ENCODE data around the gene ALPK3.

ALPK3 gene

DNA sequence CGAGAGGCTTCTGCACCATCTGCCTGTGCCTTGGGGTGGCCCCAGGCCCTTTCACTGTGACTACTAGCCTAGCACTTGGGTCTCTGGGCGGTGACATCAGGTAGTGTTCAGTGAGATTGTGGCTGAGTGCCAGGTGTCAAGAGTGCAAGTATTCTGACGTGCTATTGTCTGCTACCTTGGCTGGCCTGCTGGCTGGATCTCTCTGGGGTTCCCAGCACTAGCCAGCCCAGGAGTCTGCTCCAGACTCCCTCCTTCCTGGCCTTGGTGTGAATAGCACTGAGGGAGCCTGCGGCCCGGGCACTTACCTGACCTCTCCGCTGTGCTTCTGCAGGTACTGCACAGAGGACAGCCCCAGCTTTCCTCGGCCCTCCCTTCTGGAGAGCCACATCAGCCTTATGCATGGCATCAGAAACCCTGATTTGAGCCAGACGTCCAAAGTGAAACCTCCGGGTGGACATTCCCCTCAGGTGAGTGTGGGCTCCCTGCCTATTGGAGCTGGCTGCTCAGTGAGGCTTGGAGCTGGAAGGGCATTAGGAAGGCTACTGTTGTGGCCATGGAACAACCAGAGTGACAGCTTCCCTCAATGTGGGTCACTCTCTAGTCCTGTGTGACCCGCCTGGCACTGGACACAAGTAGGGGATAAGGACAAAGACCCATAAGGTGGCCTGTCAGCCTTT is 17.5 kb upstream of the ALPK3 start:
- DNase-seq = no peak

DNA sequence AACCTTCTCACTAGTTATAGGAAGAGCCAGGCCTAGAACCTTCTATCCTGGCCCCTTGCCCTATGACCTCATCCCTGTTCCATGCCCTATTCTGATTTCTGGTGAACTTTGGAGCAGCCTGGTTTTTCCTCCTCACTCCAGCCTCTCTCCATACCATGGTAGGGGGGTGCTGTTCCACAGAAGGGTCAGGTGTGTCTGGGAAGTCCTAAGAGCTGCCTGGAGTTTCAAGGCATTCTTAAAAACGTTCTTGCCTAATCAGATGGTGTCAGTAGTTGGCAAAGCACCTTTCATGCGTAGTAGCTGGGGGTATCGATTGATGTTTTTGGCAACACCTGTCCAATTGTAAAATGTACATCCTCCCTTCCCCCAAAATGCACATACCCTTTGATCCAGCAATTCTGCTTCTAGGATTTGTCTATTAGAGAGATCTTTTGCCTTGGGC is 16.8 kb upstream of the ALPK3 start:
- no peak for DNase-seq

DNA sequence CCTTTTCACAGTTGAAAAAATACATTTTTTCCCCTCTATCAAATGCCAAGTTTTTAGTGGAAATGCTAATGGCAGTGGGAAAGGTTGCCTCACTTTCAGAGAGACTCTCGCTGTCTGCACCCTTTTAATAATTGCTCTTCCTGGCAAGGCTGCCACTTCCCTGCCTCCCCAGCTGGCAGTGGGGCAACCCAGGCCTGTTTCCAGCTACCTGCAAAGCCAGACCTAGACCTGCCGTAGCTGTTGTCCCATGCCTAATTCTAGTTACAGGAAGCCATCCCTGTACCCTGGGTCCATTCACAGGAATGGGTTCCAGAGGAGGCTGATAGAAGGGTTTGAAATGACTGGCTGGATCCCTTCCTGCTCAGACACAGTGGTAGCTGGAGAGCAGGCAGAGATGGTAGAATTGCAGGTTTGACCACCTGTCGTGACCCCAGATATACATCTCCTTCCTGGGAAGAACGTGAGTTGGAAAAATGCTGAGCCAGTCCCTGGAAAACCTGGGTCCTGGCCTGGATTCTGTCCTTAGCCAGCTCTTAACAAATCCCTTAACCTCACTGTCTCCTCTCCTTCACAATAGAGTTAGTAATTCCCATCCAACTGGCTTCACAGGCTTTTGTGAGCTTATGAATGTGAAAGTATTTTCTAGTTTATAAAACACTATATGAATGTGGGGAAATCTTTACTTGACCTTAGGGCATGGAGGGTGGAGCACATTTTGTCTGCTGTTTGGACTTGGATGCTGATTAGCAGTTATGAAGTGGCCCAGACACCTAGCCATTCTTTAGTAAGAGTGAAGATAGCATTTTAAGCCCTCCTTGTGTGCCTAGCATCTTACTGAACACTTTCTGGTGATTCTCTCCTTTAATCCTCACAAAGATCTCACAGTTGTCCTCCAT is 12.9 kb upstream of the ALPK3 start:
- peak in 1 of 14 donors; percentile 51 for DNase-seq

DNA sequence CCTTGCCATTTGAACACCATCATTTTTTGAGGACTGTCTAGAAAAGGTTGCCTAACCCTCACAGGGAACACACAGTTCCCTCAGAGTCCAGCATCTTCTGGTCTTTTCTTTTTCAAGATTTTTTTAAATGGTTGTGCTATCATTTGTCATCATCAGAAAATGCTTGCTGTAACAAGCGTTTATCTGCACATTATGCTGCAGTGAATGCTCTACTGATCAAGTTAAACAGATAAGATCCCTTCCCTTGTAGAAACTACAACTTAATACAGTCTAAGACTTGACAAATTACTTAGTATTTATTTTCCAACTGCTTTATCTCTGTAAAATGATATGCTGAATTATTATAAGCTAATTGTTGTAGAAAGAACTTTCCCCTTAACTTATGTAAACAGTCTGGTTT is 11.9 kb upstream of the ALPK3 start:
- DNase-seq = no peak

GRCh38 chr15:84807228-84807627 is 9.9 kb upstream of the ALPK3 start:
- no peak for DNase-seq

DNA sequence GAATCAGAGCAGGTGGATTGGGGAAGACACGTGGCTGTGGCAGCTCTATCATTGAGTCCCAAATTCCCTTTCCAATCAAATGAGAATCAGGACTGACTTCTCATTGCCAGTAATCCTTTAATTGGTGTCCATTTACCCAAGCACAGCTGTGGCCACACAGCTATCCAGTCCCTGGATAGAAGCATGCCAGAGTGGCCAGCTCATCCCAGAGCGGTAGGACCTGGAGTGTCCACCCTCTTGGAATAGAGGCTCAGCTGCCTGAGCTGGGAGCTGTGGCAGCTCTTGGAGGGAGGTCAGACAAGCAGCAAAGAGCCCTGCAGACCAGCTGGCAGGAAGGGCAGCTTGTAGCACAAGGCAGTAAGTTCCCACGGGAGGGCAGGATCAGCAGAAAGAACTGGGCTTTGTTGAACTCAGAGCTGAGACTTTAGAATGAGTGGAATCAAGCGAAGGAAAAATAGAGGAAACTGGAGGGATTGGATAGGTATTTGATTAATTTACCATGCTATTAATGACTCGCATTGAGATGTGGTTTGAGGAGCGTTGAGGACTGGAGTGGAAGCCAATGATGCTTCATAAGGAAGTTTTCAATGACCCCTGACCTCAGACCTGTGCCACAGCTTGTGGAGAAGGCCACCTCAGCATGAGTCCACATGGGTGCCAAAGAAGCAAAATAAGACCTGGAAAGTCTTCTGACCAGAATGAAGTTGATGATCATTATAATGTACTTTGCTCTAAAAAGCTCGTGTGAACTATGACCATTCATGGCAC is 6.9 kb upstream of the ALPK3 start:
- DNase-seq = peak in 1 of 14 donors; percentile 24

DNA sequence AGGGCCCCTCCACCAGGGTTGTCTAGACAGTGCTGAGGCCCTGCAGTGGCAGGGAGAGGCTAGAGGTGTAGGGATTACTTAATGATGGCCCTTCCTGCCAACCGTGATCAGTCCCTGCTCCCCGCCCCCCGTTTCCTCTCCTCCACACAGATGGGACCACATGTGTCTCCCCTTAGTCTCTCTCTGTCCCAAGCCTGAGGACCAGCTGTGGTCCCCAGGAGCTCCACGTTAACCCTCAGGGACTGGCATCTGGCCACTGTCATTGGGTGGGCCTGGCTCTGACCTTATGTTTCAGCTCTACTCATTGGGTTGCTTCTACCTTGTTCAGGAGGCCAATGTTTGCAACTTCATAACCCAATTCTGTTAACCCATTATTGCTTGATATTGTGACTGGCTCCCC is 6.0 kb upstream of the ALPK3 start:
- DNase-seq = no peak

- no peak for DNase-seq
Measured at GRCh38 chr15:84811828-84812227, 5.3 kb upstream of the ALPK3 start.

- no peak for DNase-seq
Measured at GRCh38 chr15:84812842-84813241, 4.3 kb upstream of the ALPK3 start.

DNA sequence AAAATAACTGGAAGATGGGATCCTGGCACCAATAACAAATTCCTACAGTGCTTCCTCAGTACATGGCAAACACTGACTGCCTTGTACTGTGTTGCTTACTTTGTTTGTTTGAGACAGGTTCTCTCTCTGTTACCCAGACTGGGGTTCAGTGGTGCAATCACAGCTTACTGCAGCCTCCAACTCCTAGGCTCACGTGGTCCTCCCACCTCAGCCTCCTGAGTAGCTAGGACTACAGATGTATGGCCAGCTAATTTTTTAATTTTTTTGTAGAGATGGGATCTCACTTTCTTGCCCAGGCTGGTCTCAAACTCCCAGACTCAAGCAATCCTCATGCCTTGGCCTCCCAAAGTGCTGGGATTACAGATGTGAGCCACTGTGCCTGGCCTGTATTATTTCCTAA is 3.7 kb upstream of the ALPK3 start:
- no peak for DNase-seq

- DNase-seq = no peak
Measured at GRCh38 chr15:84813931-84814330, 3.2 kb upstream of the ALPK3 start.

DNA sequence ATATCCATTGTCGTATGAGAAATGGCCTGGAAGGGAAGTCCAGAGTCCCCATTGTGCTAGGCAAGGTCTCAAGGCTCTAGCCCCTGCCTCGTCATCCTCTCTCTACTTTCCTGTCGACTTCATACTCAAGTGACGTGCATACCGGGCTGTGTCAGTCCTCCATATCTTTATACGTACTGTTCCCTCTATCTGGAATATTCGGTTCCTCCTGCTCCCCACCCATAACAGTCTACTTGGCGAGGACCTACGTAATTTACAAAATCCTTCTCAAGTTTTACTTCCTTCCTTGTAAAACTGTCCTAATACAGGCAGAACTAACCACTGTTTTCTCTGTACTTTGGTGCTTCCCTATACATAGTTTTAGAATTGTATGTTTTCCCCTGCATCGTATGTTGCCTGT is 2.2 kb upstream of the ALPK3 start:
- no peak for DNase-seq

GRCh38 chr15:84817466-84818081 is 418 bp downstream of the ALPK3 start:
- no peak for DNase-seq

GRCh38 chr15:84818261-84819131 is 1.3 kb downstream of the ALPK3 start:
- peak in 6 of 14 donors; percentile 27 to 54 (median 41) for DNase-seq

DNA sequence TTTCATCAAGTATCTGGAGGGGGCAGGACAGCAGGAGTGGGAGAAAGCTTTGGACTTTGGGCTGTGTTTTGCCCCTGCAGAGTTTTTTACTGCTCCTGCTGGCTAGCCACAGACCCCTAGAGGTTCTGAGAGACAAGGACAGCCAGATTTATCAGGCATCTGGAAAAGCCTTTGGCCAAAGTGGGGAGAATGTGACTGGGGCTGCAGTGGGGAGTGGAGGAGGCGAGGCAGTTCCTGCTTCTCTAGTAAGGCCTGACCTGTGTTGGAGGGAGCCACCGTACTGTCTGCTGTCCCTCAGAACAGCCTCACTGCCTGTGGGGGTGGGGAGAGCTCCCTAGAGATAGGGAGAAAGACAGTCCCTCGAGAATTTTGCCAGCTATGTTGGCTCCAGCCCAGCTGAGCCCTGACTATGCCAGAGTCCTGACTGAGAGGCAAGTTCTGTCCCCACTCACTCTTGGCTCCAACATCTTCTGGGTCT is 2.2 kb downstream of the ALPK3 start:
- peak in 1 of 14 donors; percentile 53 for DNase-seq

DNA sequence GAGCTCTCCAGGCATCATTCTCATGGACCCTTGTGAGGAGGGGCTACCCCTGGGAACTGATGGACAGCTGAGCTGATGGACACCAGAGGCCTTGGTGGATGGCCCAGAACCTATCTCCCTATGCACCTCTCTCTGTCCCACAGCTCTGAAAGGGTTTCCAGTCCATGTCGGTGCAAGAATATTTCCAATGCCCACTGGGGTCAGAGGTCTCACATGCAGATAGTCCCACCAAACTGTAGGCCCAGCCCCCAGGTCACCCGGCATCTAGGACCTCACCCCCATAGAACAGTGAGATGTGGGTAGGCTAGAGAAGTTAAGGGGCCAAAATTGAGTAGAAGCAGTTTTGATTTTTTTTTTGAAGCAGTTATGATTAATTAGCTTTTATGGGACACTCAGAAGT is 2.6 kb downstream of the ALPK3 start:
- no peak for DNase-seq

GRCh38 chr15:84821501-84822021 is 4.4 kb downstream of the ALPK3 start:
- DNase-seq = no peak

DNA sequence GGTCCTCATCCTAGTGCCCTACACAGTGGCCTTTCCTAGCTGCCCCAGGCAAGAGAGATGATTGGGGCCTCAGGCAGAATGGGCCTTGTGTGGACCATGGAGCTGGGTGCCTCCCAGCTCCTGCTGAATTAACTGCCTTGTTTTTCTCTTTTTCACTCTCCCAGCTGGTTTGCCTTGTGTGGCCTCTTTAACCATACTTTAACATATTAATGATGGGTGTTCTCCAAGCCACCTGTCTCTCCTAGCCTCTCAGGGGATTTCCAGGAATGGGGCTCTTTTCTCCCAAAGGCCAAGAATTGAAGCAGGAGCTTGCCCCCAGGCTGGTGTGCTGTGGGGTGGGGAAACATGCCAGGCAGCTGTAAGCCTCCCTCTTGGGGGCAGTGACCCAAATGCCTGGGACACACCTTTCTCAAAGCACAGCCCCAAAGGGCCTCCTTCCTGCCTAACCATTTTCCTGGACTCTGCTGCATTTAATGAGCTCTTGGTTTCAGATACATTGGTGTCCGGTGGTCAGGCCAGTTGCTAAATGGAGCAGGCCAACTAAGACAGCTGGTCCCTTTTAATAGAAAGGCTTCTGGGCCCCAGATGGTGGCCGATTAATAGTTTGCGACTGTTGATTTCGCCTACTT is 5.6 kb downstream of the ALPK3 start:
- no peak for DNase-seq

GRCh38 chr15:84823282-84823878 is 6.2 kb downstream of the ALPK3 start:
- DNase-seq = no peak
